Activated CD8-positive, alpha-beta memory T cell treated with anti-CD3 and anti-CD28 coated beads, Interleukin-2, amount 10 ng/mL, durations not matched to agents 7 days and 5 days (primary cell): ENCODE results near the gene MEIOB. TPM values are rescaled to one million over a fixed set of nuclear protein-coding genes. Genes with fewer than 3 reads are reported as not detected.

ENCODE experiments used
- ATAC-seq: fragments of 150-1000 bp; cut with Tn5 transposase; one replicate; pipeline ENCODE4 v1.10.0; 2021; ENCODE audit warnings: moderate library complexity
- CTCF ChIA-PET: fragments of 350-600 bp; sonication (Branson Sonifier 250); formaldehyde crosslinking; loops from one replicate; lab custom pipeline; 2021; ENCODE audit warnings: antibody characterized with exemption; lab: Charles Lee
- DNase-seq: peaks from one replicate; pipeline ENCODE4 v3.0.0-alpha.2; 2020
- H3K27ac Mint-ChIP-seq: one replicate; pipeline ENCODE4 v1.8.0; 2021; ENCODE audit warnings: mild to moderate bottlenecking, mixed read lengths
- H3K27me3 Mint-ChIP-seq: one replicate; pipeline ENCODE4 v1.8.0; 2021; ENCODE audit warnings: mixed read lengths
- H3K36me3 Mint-ChIP-seq: one replicate; pipeline ENCODE4 v1.8.0; 2021; ENCODE audit warnings: mild to moderate bottlenecking, mixed read lengths
- H3K4me1 Mint-ChIP-seq: one replicate; pipeline ENCODE4 v1.8.0; 2021; ENCODE audit warnings: mixed read lengths
- H3K4me3 Mint-ChIP-seq: one replicate; pipeline ENCODE4 v1.8.0; 2021; ENCODE audit warnings: mild to moderate bottlenecking, moderate library complexity, mixed read lengths
- H3K9me3 Mint-ChIP-seq: one replicate; pipeline ENCODE4 v1.8.0; 2022; ENCODE audit warnings: low read depth, mixed read lengths
- total RNA-seq, 2 experiments: library from RNA; stranded (reverse); gene quantifications; one replicate each; pipeline ENCODE4 v1.2.3, GENCODE V29; 2021

MEIOB gene
- total RNA-seq, 2 experiments from 2014 or later, result not detected

GRCh38 chr16:1825864-1826690 lies 45.9 kb downstream of the MEIOB start:
- ATAC-seq, result peak; percentile 72
- CTCF ChIA-PET, result interaction anchor here (1.4 to 2.8 kb wide), 2 partner anchors 44 kb away, joined by 7 to 11 read pairs; partner anchors contain the start of genes NUBP2 and SPSB3
- Mint-ChIP-seq H3K9me3 (no peaks in the 10 kb centered on the region), H3K4me1 (peaks cover 43% of the 10 kb centered on the region), H3K27me3 (no peaks in the 10 kb centered on the region), H3K36me3 (no peaks in the 10 kb centered on the region), H3K4me3 (peak overlapping the region; percentile 79), H3K27ac (peak overlapping the region; percentile 47)
- DNase-seq, result peak; percentile 78

DNA sequence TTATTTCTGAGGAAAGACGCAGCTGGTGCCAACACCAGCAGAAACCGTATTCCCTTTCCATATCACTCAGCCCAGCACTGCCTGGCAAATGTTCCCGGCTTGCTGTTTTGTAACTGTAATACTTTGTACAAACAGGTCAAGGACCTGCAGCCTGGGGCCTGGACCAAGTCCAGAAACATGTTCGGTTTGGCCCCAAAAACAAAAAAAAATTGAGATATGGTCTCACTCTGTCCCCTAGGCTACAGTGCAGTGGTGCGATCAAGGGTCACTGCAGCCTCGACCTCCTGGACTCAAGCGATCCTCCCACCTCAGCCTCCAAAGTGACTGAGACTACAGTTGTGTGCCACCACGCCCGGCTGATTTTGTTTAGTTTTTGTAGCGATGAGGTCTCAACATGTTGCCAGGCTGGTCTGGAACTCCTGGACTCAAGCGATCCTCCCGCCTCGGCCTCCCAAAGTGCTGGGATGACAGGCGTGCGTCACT lies 46.5 kb downstream of the MEIOB start:
- peaks cover 41% of the 10 kb centered on the region for H3K4me1 Mint-ChIP-seq
- H3K36me3 Mint-ChIP-seq, result no peaks in the 10 kb centered on the region
- DNase-seq (no peak), ATAC-seq (no peak)
- no peaks in the 10 kb centered on the region for H3K9me3 Mint-ChIP-seq
- CTCF ChIA-PET, result interaction anchor here (2.8 kb wide), 1 partner anchor 43 kb away, joined by 11 read pairs; the partner anchor contains the start of genes NUBP2 and SPSB3
- H3K27ac Mint-ChIP-seq, result peak overlapping the region; percentile 47
- no peaks in the 10 kb centered on the region for H3K27me3 Mint-ChIP-seq
- H3K4me3 Mint-ChIP-seq, result peak overlapping the region; percentile 79

GRCh38 chr16:1823821-1824220 lies 48.1 kb downstream of the MEIOB start:
- Mint-ChIP-seq H3K27ac (no peak overlapping the region), H3K4me3 (no peak overlapping the region), H3K4me1 (peaks cover 32% of the 10 kb centered on the region), H3K36me3 (no peaks in the 10 kb centered on the region), H3K9me3 (no peaks in the 10 kb centered on the region), H3K27me3 (no peaks in the 10 kb centered on the region)
- DNase-seq (peak; percentile 50), ATAC-seq (no peak)
- CTCF ChIA-PET, result interaction anchor here (1.1 to 2.8 kb wide), 5 partner anchors 9 to 52 kb away, joined by 3 to 11 read pairs (median 3); partner anchors contain the start of genes EME2, MRPS34, NUBP2 and SPSB3

- Mint-ChIP-seq H3K27ac (no peak overlapping the region), H3K36me3 (no peaks in the 10 kb centered on the region), H3K4me3 (no peak overlapping the region), H3K4me1 (peaks cover 24% of the 10 kb centered on the region), H3K9me3 (no peaks in the 10 kb centered on the region), H3K27me3 (no peaks in the 10 kb centered on the region)
- CTCF ChIA-PET, result interaction anchor here (1.1 to 1.8 kb wide), 2 partner anchors 15 to 49 kb away, joined by 3 to 6 read pairs; no protein-coding TSS in a partner anchor
- DNase-seq, result no peak
- no peak for ATAC-seq
Measured at GRCh38 chr16:1822801-1823200, 49.2 kb downstream of the MEIOB start.

DNA sequence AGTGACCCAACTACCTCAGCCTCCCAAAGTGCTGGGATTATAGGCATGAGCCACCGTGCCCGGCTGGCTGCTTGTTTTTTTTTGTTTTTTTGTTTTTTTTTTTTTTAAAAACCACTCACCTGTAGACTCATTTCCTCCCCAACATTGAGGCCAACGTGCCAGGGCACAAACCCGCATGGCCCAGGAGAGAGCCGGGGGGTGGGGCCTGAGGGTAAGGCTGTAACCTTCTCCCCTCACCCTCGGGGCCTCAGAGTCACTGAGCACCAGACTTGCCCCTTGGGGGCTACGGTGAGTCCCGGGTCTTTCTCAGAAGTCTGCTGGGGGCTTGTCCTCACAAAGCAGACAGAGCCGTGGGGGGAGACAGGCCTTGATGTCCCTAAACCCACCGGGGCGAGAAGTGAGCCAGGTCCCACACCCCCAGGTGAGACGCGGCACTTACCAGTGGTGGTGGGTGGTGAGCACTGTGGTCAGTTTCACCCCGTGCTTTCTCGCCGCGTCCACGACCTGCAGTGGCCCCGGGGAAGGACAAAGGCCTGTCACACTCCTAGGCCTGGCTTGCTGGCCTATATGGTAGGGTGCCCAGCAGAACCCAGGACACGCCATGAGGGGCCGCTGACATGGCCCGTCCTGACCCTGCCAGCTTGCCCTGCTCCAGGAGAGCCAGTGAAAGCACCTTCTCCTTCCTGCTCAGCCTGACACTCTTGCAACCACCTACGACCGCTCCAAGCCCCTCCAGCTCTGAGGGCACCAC lies 49.9 kb downstream of the MEIOB start:
- no peaks in the 10 kb centered on the region for H3K9me3 Mint-ChIP-seq
- no peaks in the 10 kb centered on the region for H3K36me3 Mint-ChIP-seq
- no peaks in the 10 kb centered on the region for H3K27me3 Mint-ChIP-seq
- CTCF ChIA-PET, result no interaction called here
- no peak for DNase-seq
- ATAC-seq, result no peak
- H3K27ac Mint-ChIP-seq, result no peak overlapping the region
- peaks cover 19% of the 10 kb centered on the region for H3K4me1 Mint-ChIP-seq
- no peak overlapping the region for H3K4me3 Mint-ChIP-seq

GRCh38 chr16:1820946-1821290 lies 51.0 kb downstream of the MEIOB start:
- H3K27ac Mint-ChIP-seq, result no peak overlapping the region
- ATAC-seq (no peak), DNase-seq (no peak)
- no peak overlapping the region for H3K4me3 Mint-ChIP-seq
- peaks cover 19% of the 10 kb centered on the region for H3K4me1 Mint-ChIP-seq
- H3K9me3 Mint-ChIP-seq, result no peaks in the 10 kb centered on the region
- no peaks in the 10 kb centered on the region for H3K27me3 Mint-ChIP-seq
- H3K36me3 Mint-ChIP-seq, result no peaks in the 10 kb centered on the region
- CTCF ChIA-PET, result no interaction called here

GRCh38 chr16:1820096-1820945 lies 51.6 kb downstream of the MEIOB start:
- CTCF ChIA-PET, result no interaction called here
- H3K36me3 Mint-ChIP-seq, result peaks cover 3% of the 10 kb centered on the region
- no peaks in the 10 kb centered on the region for H3K27me3 Mint-ChIP-seq
- no peaks in the 10 kb centered on the region for H3K9me3 Mint-ChIP-seq
- no peak overlapping the region for H3K27ac Mint-ChIP-seq
- no peak overlapping the region for H3K4me3 Mint-ChIP-seq
- ATAC-seq, result no peak
- DNase-seq, result no peak
- peaks cover 13% of the 10 kb centered on the region for H3K4me1 Mint-ChIP-seq

- peaks cover 6% of the 10 kb centered on the region for H3K36me3 Mint-ChIP-seq
- ATAC-seq (no peak), DNase-seq (no peak)
- CTCF ChIA-PET, result no interaction called here
- H3K4me1 Mint-ChIP-seq, result peaks cover 10% of the 10 kb centered on the region
- no peak overlapping the region for H3K27ac Mint-ChIP-seq
- no peaks in the 10 kb centered on the region for H3K27me3 Mint-ChIP-seq
- no peaks in the 10 kb centered on the region for H3K9me3 Mint-ChIP-seq
- H3K4me3 Mint-ChIP-seq, result no peak overlapping the region
Measured at GRCh38 chr16:1819611-1820010, 52.4 kb downstream of the MEIOB start.

- CTCF ChIA-PET, result no interaction called here
- H3K9me3 Mint-ChIP-seq, result no peaks in the 10 kb centered on the region
- H3K4me3 Mint-ChIP-seq, result no peak overlapping the region
- peaks cover 6% of the 10 kb centered on the region for H3K36me3 Mint-ChIP-seq
- peaks cover 6% of the 10 kb centered on the region for H3K4me1 Mint-ChIP-seq
- no peak overlapping the region for H3K27ac Mint-ChIP-seq
- no peak for DNase-seq
- no peaks in the 10 kb centered on the region for H3K27me3 Mint-ChIP-seq
- no peak for ATAC-seq
Measured at GRCh38 chr16:1818873-1819525, 53.0 kb downstream of the MEIOB start.

GRCh38 chr16:1818204-1818872 lies 53.6 kb downstream of the MEIOB start:
- no peak for ATAC-seq
- no peaks in the 10 kb centered on the region for H3K9me3 Mint-ChIP-seq
- peaks cover 6% of the 10 kb centered on the region for H3K36me3 Mint-ChIP-seq
- H3K27me3 Mint-ChIP-seq, result no peaks in the 10 kb centered on the region
- no peak for DNase-seq
- H3K4me3 Mint-ChIP-seq, result no peak overlapping the region
- peaks cover 3% of the 10 kb centered on the region for H3K4me1 Mint-ChIP-seq
- CTCF ChIA-PET, result no interaction called here
- no peak overlapping the region for H3K27ac Mint-ChIP-seq

DNA sequence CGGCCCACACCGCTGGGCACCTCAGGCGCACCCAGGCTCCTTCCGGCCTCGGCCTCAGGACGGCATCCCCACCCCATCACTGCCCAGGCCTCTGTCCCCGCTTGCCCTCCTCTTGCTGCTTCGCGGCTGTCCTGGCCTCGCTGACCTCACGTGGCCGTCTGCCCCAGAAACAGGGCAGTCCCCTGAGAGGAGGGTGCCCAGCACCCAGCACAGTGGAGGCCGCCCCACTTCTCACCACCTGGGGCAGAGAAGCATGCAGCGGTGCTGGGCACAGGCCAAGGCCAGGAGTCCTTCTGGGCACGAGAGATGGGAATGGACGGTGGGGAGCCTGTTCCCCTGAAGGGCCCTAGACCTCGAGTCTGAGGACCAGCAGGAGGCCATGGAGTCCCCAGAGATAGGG lies 54.2 kb downstream of the MEIOB start:
- Mint-ChIP-seq H3K36me3 (peaks cover 6% of the 10 kb centered on the region), H3K9me3 (no peaks in the 10 kb centered on the region), H3K27me3 (no peaks in the 10 kb centered on the region), H3K27ac (no peak overlapping the region), H3K4me3 (no peak overlapping the region), H3K4me1 (peaks cover 3% of the 10 kb centered on the region)
- ATAC-seq, result no peak
- DNase-seq, result no peak
- CTCF ChIA-PET, result no interaction called here

GRCh38 chr16:1817276-1817589 lies 54.7 kb downstream of the MEIOB start:
- Mint-ChIP-seq H3K4me3 (no peak overlapping the region), H3K27me3 (no peaks in the 10 kb centered on the region), H3K27ac (no peak overlapping the region), H3K9me3 (no peaks in the 10 kb centered on the region), H3K4me1 (no peaks in the 10 kb centered on the region), H3K36me3 (peaks cover 6% of the 10 kb centered on the region)
- CTCF ChIA-PET, result no interaction called here
- no peak for ATAC-seq
- DNase-seq, result no peak
